Endothelial cell of umbilical vein (primary cell): ENCODE measurements around the gene SRSF6. TPM values are rescaled to one million over a fixed set of nuclear protein-coding genes. Genes with fewer than 3 reads are reported as not detected.

Experiments
- BruUV-seq: library from RNA; stranded (reverse); fragments of 400-500 nt; replicated peaks from 2 replicates; lab custom pipeline; 2021; lab: Mats Ljungman, UMichigan
- CTCF ChIA-PET: fragments of 300-600, 350-600 bp; sonication (Branson Sonifier 250); formaldehyde crosslinking; loops from one replicate; lab custom pipeline; 2021; ENCODE audit warnings: antibody characterized with exemption, inconsistent platforms; lab: Charles Lee
- POLR2A ChIA-PET: fragments of 300-600, 350-600 bp; sonication (Branson Sonifier 250); formaldehyde crosslinking; loops from one replicate; lab custom pipeline; 2021; ENCODE audit warnings: antibody characterized with exemption, inconsistent platforms; lab: Charles Lee
- DNase-seq: peaks from one replicate; pipeline ENCODE4 v3.0.0-alpha.2; 2011; ENCODE audit warnings: low read depth, low spot score
- FAIRE-seq: peaks from 2 replicates; lab custom pipeline; 2011; peaks lifted over from hg19 to GRCh38; lab: Jason Lieb, UNC
- H2AFZ ChIP-seq: 2 replicates; pipeline ENCODE4 v1.6.0; 2012; ENCODE audit warnings: low read depth, low read length, control low read depth, inconsistent platforms
- H3K27ac ChIP-seq: 2 replicates; pipeline ENCODE4 v1.5.1; 2011; ENCODE audit warnings: low read depth, mild to moderate bottlenecking, control low read depth, low read length, moderate library complexity; ENCODE audit not compliant: insufficient read depth
- H3K27me3 ChIP-seq, 2 experiments: 2 replicates each; pipeline versions ENCODE4 v1.6.0 to v1.6.1; 2011; ENCODE audit warnings: low read length in 2 of 2, mixed read lengths in 1 of 2; ENCODE audit not compliant: control insufficient read depth in 2 of 2, insufficient read depth in 2 of 2
- H3K36me3 ChIP-seq, 2 experiments: 2 replicates in 1 of 2; 3 replicates in 1 of 2; pipeline ENCODE4 v1.5.1; 2011; ENCODE audit warnings: low read length in 2 of 2, mild to moderate bottlenecking in 1 of 2, moderate library complexity in 1 of 2; ENCODE audit not compliant: control insufficient read depth in 2 of 2, insufficient read depth in 2 of 2; ENCODE audit errors: extremely low read depth in 1 of 2
- H3K4me1 ChIP-seq: 3 replicates; pipeline ENCODE4 v1.5.1; 2011; ENCODE audit warnings: mild to moderate bottlenecking, low read length; ENCODE audit not compliant: control insufficient read depth, insufficient read depth; ENCODE audit errors: extremely low read depth
- H3K4me2 ChIP-seq: 2 replicates; pipeline ENCODE4 v1.6.1; 2011; ENCODE audit warnings: low read length, control low read depth, mixed read lengths; ENCODE audit not compliant: insufficient read depth
- H3K4me3 ChIP-seq, 3 experiments: fragments of 200-600 bp in 1 of 3; sonication (generic), shearing (Covaris generic) in 1 of 3; replicated peaks in 1 of 3; 2 replicates each; pipeline ENCODE4 v1.5.1; 2011 to 2016; ENCODE audit warnings: control low read depth in 3 of 3, low read length in 3 of 3, mild to moderate bottlenecking in 2 of 3, inconsistent platforms in 1 of 3, low read depth in 1 of 3, moderate library complexity in 1 of 3; ENCODE audit not compliant: insufficient read depth in 1 of 3
- H3K79me2 ChIP-seq: 2 replicates; pipeline ENCODE4 v1.6.0; 2012; ENCODE audit warnings: low read length, inconsistent platforms; ENCODE audit not compliant: control insufficient read depth, insufficient read depth
- H3K9ac ChIP-seq: replicated peaks from 2 replicates; pipeline ENCODE3; 2011; ENCODE audit warnings: low read length, control low read depth; ENCODE audit not compliant: insufficient read depth; ENCODE audit errors: extremely low read depth
- H3K9me1 ChIP-seq: replicated peaks from 3 replicates; pipeline ENCODE4 v1.6.0; 2011; ENCODE audit warnings: mild to moderate bottlenecking, low read length; ENCODE audit not compliant: control insufficient read depth, insufficient read depth; ENCODE audit errors: extremely low read depth
- H3K9me3 ChIP-seq: replicated peaks from 2 replicates; pipeline ENCODE4 v1.5.1; 2012; ENCODE audit warnings: low read length, inconsistent platforms; ENCODE audit not compliant: control insufficient read depth, insufficient read depth
- H4K20me1 ChIP-seq: replicated peaks from 2 replicates; pipeline ENCODE3; 2011; ENCODE audit warnings: mild to moderate bottlenecking, low read length; ENCODE audit not compliant: control insufficient read depth, insufficient read depth; ENCODE audit errors: extremely low read depth
- CTCF ChIP-seq, 2 donors: IDR thresholded peaks; 1 replicate in 1 of 2; 2 replicates in 1 of 2; pipeline ENCODE4 v1.5.1; 2011; ENCODE audit warnings: low read length in 2 of 2, mild to moderate bottlenecking in 2 of 2, moderate library complexity in 2 of 2, control low read depth in 1 of 2, inconsistent platforms in 1 of 2, low read depth in 1 of 2; ENCODE audit not compliant: insufficient read depth in 1 of 2; ENCODE audit errors: extremely low read depth in 1 of 2
- EZH2 ChIP-seq: IDR thresholded peaks from 2 replicates; pipeline ENCODE4 v1.6.1; 2012; ENCODE audit warnings: borderline replicate concordance, low read depth, mild to moderate bottlenecking, moderate library complexity, low read length, inconsistent platforms; ENCODE audit not compliant: severe bottlenecking
- FOS ChIP-seq: IDR thresholded peaks from 2 replicates; pipeline ENCODE4 v1.6.1; 2011; ENCODE audit warnings: mild to moderate bottlenecking, low read length, moderate library complexity, borderline replicate concordance; ENCODE audit not compliant: insufficient read depth
- JUN ChIP-seq: IDR thresholded peaks from 2 replicates; pipeline ENCODE4 v1.6.1; 2011; ENCODE audit warnings: borderline replicate concordance, low read depth; ENCODE audit not compliant: insufficient read length, insufficient read depth
- MAX ChIP-seq: IDR thresholded peaks from 2 replicates; pipeline ENCODE4 v1.6.1; 2011; ENCODE audit not compliant: insufficient read depth, insufficient read length
- POLR2A ChIP-seq: IDR thresholded peaks from 2 replicates; pipeline ENCODE4 v1.6.1; 2012; ENCODE audit warnings: low read depth, mild to moderate bottlenecking, control low read depth, low read length
- dilution Hi-C: fragments of 300-500 bp; cut with MboI; formaldehyde crosslinking; loops from one replicate; pipeline ENCODE4 v1.15.0; 2019; ENCODE audit warnings: low sequenced_read_pairs; ENCODE audit not compliant: extremely low pct_ligation_motif_present
- intact Hi-C: fragments of 100-400 bp; cut with micrococcal nuclease; formaldehyde crosslinking; loops from one replicate; pipeline ENCODE4 v1.10.0; 2022
- polyA plus RNA-seq, 4 experiments: library from polyadenylated mRNA; depleted of rRNA in 3 of 4; stranded (reverse) in 3 of 4; unstranded in 1 of 4; fragments of >200 nt; gene quantifications; 2 replicates each; pipeline versions ENCODE4 v1.2.1 to v1.2.3, GENCODE V29; 2011 to 2012; ENCODE audit warnings: missing spikeins in 1 of 4
- total RNA-seq: library from RNA; stranded (reverse); gene quantifications from 2 replicates; pipeline ENCODE4 v1.2.3, GENCODE V29; 2021

The SRSF6 gene
- total and polyA plus RNA-seq, 2 donors (not counting 3 experiments of a cell fraction or from before 2014, with no cell fraction given): 61.9 to 157 TPM

- dilution Hi-C loops (no loop called here), intact Hi-C loops (no loop called here)
- no peaks in the 10 kb centered on the region for H3K27me3 ChIP-seq
- ChIA-PET CTCF (interaction anchor here (1.2 to 1.8 kb wide), 2 partner anchors 18 to 1692 kb away, joined by 4 to 5 read pairs; no protein-coding TSS in a partner anchor), POLR2A (no interaction called here)
- no peak for TF ChIP-seq CTCF (IDR thresholded peaks at IDR 0.05; ENCODE audit: extremely low read depth in 1 of 2, insufficient read depth in 1 of 2, low read depth in 1 of 2, low read length in 2 of 2)
- TF ChIP-seq FOS: no peak
- TF ChIP-seq POLR2A: no peak
- no peak for TF ChIP-seq EZH2
- TF ChIP-seq MAX: no peak
- no peak for TF ChIP-seq JUN
- DNase-seq (no peak), FAIRE-seq (no peak)
- no peaks in the 10 kb centered on the region for H3K9me3 ChIP-seq
- no peaks in the 10 kb centered on the region for H3K9me1 ChIP-seq
- no peaks in the 10 kb centered on the region for H3K79me2 ChIP-seq
- no peak overlapping the region for H3K4me3 ChIP-seq
- H4K20me1 ChIP-seq: no peaks in the 10 kb centered on the region
- no peak overlapping the region for H3K27ac ChIP-seq
- BruUV-seq: no TSS peak
- H3K4me2 ChIP-seq: no peak overlapping the region
- no peaks in the 10 kb centered on the region for H3K36me3 ChIP-seq
- H2AFZ ChIP-seq: no peak overlapping the region
- H3K4me1 ChIP-seq: no peaks in the 10 kb centered on the region
- no peak overlapping the region for H3K9ac ChIP-seq
Measured at GRCh38 chr20:43430265-43431133, 27.2 kb upstream of the SRSF6 start.
